Aorta (tissue), 5 donors: ENCODE results near the gene TMSB10. TPM values are rescaled to one million over a fixed set of nuclear protein-coding genes. Genes with fewer than 3 reads are reported as not detected.

ENCODE experiments used
- ATAC-seq: fragments of 200-7000 bp; cut with Tn5 transposase; one replicate; pipeline ENCODE4 v1.9.1; 2022; ENCODE audit warnings: moderate library complexity; ENCODE audit not compliant: low FRiP score
- DNase-seq, 2 donors: peaks; one replicate each; pipeline ENCODE4 v3.0.0-alpha.2; 2020
- H3K27ac ChIP-seq, 2 donors: one replicate each; pipeline ENCODE4 v1.5.1; 2013; ENCODE audit warnings: low read length in 2 of 2, mild to moderate bottlenecking in 2 of 2, moderate library complexity in 2 of 2, control low read depth in 1 of 2, inconsistent platforms in 1 of 2, low read depth in 1 of 2
- H3K27me3 ChIP-seq, 2 donors: one replicate each; pipeline ENCODE4 v1.6.1; 2013; ENCODE audit warnings: control low read depth in 1 of 2, low read length in 1 of 2, mild to moderate bottlenecking in 1 of 2, moderate library complexity in 1 of 2; ENCODE audit not compliant: insufficient read depth in 2 of 2, control insufficient read depth in 1 of 2
- H3K36me3 ChIP-seq, 2 donors: one replicate each; pipeline ENCODE4 v1.6.1; 2013; ENCODE audit warnings: control low read depth in 1 of 2, low read length in 1 of 2, mild to moderate bottlenecking in 1 of 2; ENCODE audit not compliant: insufficient read depth in 2 of 2, control insufficient read depth in 1 of 2
- H3K4me1 ChIP-seq, 2 donors: one replicate each; pipeline ENCODE4 v1.6.1; 2013; ENCODE audit warnings: low read length in 2 of 2, control low read depth in 1 of 2, mild to moderate bottlenecking in 1 of 2, moderate library complexity in 1 of 2; ENCODE audit not compliant: insufficient read depth in 2 of 2, control insufficient read depth in 1 of 2
- H3K4me3 ChIP-seq, 2 donors: one replicate each; pipeline ENCODE4 v1.5.1; 2013; ENCODE audit warnings: low read length in 2 of 2, control low read depth in 1 of 2, mild to moderate bottlenecking in 1 of 2
- H3K9me3 ChIP-seq: one replicate; pipeline ENCODE4 v1.6.1; 2013; ENCODE audit warnings: mild to moderate bottlenecking, low read length; ENCODE audit not compliant: control insufficient read depth
- WGBS, 2 donors: extraction: QIAGEN DNeasy Blood & Tissue Kit; methylation state at CpG; one replicate each; pipeline ENCODE4 v1.1.7; 2013; 5-methylcytosine and 5-hydroxymethylcytosine counted together
- intact Hi-C, 2 donors: fragments of 100-400 bp; cut with DNase I; formaldehyde crosslinking; loops; one replicate each; pipeline versions ENCODE4 v1.14.2 to v1.15.0; 2022
- polyA plus RNA-seq, 2 donors: library from polyadenylated mRNA; stranded (reverse); fragments of 200-250 nt; gene quantifications; one replicate each; pipeline ENCODE4 v1.2.3, GENCODE V29; 2013
- total RNA-seq, 2 donors: library from RNA; stranded (reverse); fragmentation: NEBNext Ultra II Directional; extraction: Animal tissue kit (Norgen Biotek cat#: 25700); gene quantifications; one replicate each; pipeline ENCODE4 v1.2.1, GENCODE V29; 2021
- donor health status: healthy with polysubstance abuse.
- donor health status: Bipolar disorder and iron deficiency.
- donor health status: DM: no; HTN: no; CAD: no.
- donor health status: DM: no; HTN: no; CAD: no.
- donor health status: DM: yes; HTN: yes; CAD: no.

Gene TMSB10
- total and polyA plus RNA-seq, 4 donors, result 876 to 2,217 (median 1,272) TPM

- intact Hi-C loops, result no loop called here
- H3K4me3 ChIP-seq, result no peak overlapping the region
- H3K9me3 ChIP-seq, result no peaks in the 10 kb centered on the region
- no peak for DNase-seq
- no peak overlapping the region for H3K27ac ChIP-seq
- H3K27me3 ChIP-seq, result no peaks in the 10 kb centered on the region
- 32 to 38% methylated on average over 1 of the region's 1 CpG for WGBS, 2 donors
- H3K36me3 ChIP-seq, result no peaks in the 10 kb centered on the region
- ATAC-seq, result no peak
- H3K4me1 ChIP-seq, result no peaks in the 10 kb centered on the region
These were observed 25.9 kb downstream of the TMSB10 start for GRCh38 chr2:84931384-84931821.

GRCh38 chr2:84938194-84938879 lies 32.9 kb downstream of the TMSB10 start:
- WGBS, 2 donors, result 88 to 90% methylated on average over 5 of the region's 5 CpGs
- Histone ChIP-seq H3K9me3 (no peaks in the 10 kb centered on the region), H3K4me3 (no peak overlapping the region), H3K27me3 (no peaks in the 10 kb centered on the region), H3K36me3 (no peaks in the 10 kb centered on the region), H3K4me1 (no peaks in the 10 kb centered on the region), H3K27ac (no peak overlapping the region)
- intact Hi-C loops, result no loop called here
- DNase-seq (peak in 1 of 2 donors; percentile 10), ATAC-seq (no peak)

GRCh38 chr2:84939426-84940087 lies 34.1 kb downstream of the TMSB10 start:
- Histone ChIP-seq H3K4me1 (no peaks in the 10 kb centered on the region), H3K27me3 (no peaks in the 10 kb centered on the region), H3K27ac (no peak overlapping the region), H3K4me3 (no peak overlapping the region), H3K36me3 (no peaks in the 10 kb centered on the region), H3K9me3 (no peaks in the 10 kb centered on the region)
- no peak for DNase-seq
- 50 to 58% methylated on average over 9 of the region's 9 CpGs for WGBS, 2 donors
- ATAC-seq, result peak; percentile 50
- intact Hi-C loops, result loop anchor here in 1 of 2 donors (10.0 kb wide), 1 partner anchor 885 kb away; no protein-coding TSS in a partner anchor

DNA sequence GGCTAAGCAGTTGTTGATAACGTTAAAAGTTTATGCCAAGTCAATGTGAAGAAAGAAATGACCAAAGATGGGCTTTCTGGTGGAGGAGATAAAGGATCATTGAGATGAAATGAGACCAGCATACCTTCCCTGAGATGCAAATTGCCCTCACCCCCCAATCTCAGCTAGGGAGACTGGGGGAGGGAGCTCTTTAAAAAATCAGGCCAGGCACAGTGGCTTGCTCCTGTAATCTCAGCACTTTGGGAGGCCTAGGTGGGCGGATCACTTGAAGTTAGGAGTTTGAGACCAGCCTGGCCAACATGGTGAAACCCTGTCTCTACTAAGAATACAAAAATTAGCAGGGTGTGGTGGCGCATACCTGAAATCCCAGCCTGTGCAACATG lies 34.6 kb downstream of the TMSB10 start:
- intact Hi-C loops, result loop anchor here in 1 of 2 donors (10.0 kb wide), 1 partner anchor 885 kb away; no protein-coding TSS in a partner anchor
- H3K27me3 ChIP-seq, result no peaks in the 10 kb centered on the region
- no peak overlapping the region for H3K27ac ChIP-seq
- no peaks in the 10 kb centered on the region for H3K4me1 ChIP-seq
- H3K9me3 ChIP-seq, result no peaks in the 10 kb centered on the region
- no peak for ATAC-seq
- 67 to 69% methylated on average over 3 of the region's 3 CpGs for WGBS, 2 donors
- no peaks in the 10 kb centered on the region for H3K36me3 ChIP-seq
- no peak overlapping the region for H3K4me3 ChIP-seq
- no peak for DNase-seq

DNA sequence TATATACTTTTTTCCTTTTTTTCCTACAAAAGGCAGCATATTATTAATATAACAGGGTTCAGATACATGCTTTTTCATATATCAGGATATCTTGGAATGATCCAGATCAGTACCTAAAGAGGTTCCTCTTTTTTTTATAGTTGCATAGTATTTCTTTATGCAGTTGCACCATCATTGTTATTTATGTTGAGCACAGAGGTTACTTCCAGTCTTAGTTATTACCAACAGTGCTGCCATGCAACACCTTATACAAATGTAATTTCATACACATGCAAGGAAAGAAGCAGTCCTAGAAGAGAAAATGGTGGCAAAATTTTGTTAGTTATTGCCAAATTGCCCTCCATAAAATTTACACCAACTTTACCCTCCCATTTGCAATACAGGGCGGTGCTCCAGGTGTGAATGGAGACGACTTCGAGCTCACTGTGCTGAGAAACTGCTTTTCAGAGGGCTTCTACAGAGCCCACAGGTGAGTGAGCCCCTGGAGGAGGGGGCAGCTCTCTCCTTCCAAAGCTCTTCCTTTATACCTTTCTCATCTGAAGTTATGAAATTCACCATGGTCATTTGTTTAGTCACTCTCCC lies 35.5 kb downstream of the TMSB10 start:
- intact Hi-C loops, result loop anchor here in 1 of 2 donors (10.0 kb wide), 1 partner anchor 886 kb away; no protein-coding TSS in a partner anchor

DNA sequence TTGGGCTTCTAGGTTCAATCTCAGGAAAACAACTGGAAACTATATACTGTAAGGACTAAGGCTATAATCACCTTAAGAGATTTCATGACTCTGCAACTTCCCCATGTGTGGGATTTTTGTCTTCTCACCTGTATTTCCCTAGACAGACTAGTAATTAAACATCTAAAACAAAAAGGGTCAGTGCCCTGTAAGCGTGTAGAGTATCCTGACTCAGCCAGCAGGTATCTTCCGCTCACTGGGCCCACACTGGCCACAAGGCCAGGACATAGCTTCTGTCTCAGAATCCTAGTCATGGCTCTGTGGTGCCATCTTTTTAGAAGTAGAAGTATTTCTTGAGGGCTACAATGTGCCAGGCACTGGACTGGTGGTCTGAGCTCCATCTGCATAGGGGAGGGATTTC lies 36.7 kb downstream of the TMSB10 start:
- H3K27ac ChIP-seq, result no peak overlapping the region
- no peaks in the 10 kb centered on the region for H3K27me3 ChIP-seq
- no peaks in the 10 kb centered on the region for H3K4me1 ChIP-seq
- H3K36me3 ChIP-seq, result no peaks in the 10 kb centered on the region
- H3K4me3 ChIP-seq, result no peak overlapping the region
- no peak for ATAC-seq
- H3K9me3 ChIP-seq, result no peaks in the 10 kb centered on the region
- intact Hi-C loops, result loop anchor here in 1 of 2 donors (10.0 kb wide), 1 partner anchor 887 kb away; no protein-coding TSS in a partner anchor
- WGBS, 2 donors, result 98% methylated on average over 2 of the region's 2 CpGs
- no peak for DNase-seq

More for the DNA sequence above, 35.5 kb downstream of the TMSB10 start:
- Histone ChIP-seq H3K9me3 (no peaks in the 10 kb centered on the region), H3K27ac (no peak overlapping the region), H3K36me3 (no peaks in the 10 kb centered on the region), H3K4me1 (no peaks in the 10 kb centered on the region), H3K4me3 (no peak overlapping the region), H3K27me3 (no peaks in the 10 kb centered on the region)
- ATAC-seq, result no peak
- DNase-seq, result no peak
- WGBS, 2 donors, result 85 to 90% methylated on average over 3 of the region's 3 CpGs

GRCh38 chr2:84942964-84943421 lies 37.5 kb downstream of the TMSB10 start:
- intact Hi-C loops, result loop anchor here in 1 of 2 donors (10.0 kb wide), 1 partner anchor 888 kb away; no protein-coding TSS in a partner anchor
- no peaks in the 10 kb centered on the region for H3K27me3 ChIP-seq
- no peak overlapping the region for H3K4me3 ChIP-seq
- no peaks in the 10 kb centered on the region for H3K36me3 ChIP-seq
- H3K4me1 ChIP-seq, result no peaks in the 10 kb centered on the region
- no peaks in the 10 kb centered on the region for H3K9me3 ChIP-seq
- ATAC-seq (no peak), DNase-seq (no peak)
- WGBS, 2 donors, result 89 to 94% methylated on average over 4 of the region's 4 CpGs
- no peak overlapping the region for H3K27ac ChIP-seq

- ATAC-seq (no peak), DNase-seq (peak in 1 of 2 donors; percentile 12)
- WGBS, 2 donors, result 85% methylated on average over 7 of the region's 7 CpGs
- Histone ChIP-seq H3K36me3 (no peaks in the 10 kb centered on the region), H3K4me3 (no peak overlapping the region), H3K9me3 (no peaks in the 10 kb centered on the region), H3K27ac (no peak overlapping the region), H3K4me1 (no peaks in the 10 kb centered on the region), H3K27me3 (no peaks in the 10 kb centered on the region)
- intact Hi-C loops, result loop anchor here in 1 of 2 donors (10.0 kb wide), 1 partner anchor 890 kb away; no protein-coding TSS in a partner anchor
These were observed 38.9 kb downstream of the TMSB10 start for GRCh38 chr2:84944295-84944909.
